Measurements from ENCODE around the gene SIX5.
A peak's percentile ranks its signal among the peaks of the same experiment; 100 is the strongest.

SIX5 gene

GRCh38 chr19:45791744-45792469 is 22.9 kb upstream of the SIX5 start:
- peak overlapping the region; percentile 86 for H3K4me3 ChIP-seq (ENCODE audit: low read depth, low read length)
- H3K27ac ChIP-seq (ENCODE audit: extremely low read depth, low read depth, low read length), result peak overlapping the region; percentile 96
- peak; percentile 60 for TF ChIP-seq ZNF335 (tag by site-specific recombination; conservative IDR thresholded peaks at IDR 0.05)
- TF ChIP-seq ZNF645 (tag by site-specific recombination; IDR thresholded peaks at IDR 0.05), result no peak
- peak; percentile 35; the same call in 1 of the 2 replicates for TF ChIP-seq ZFHX2 (tag by site-specific recombination; conservative IDR thresholded peaks at IDR 0.05)
- peak; percentile 73; the same call in 1 of the 2 replicates for TF ChIP-seq ZBTB6 (tag by site-specific recombination; IDR thresholded peaks at IDR 0.05)
- no peak for TF ChIP-seq ZNF112 (tag by site-specific recombination; IDR thresholded peaks at IDR 0.05)
- peak; percentile 65; the same call in 1 of the 2 replicates for TF ChIP-seq ZBTB10 (tag by site-specific recombination; IDR thresholded peaks at IDR 0.05)
- TF ChIP-seq ZNF692 (tag by site-specific recombination; IDR thresholded peaks at IDR 0.05), result no peak
- TF ChIP-seq ZBTB20 (tag by site-specific recombination; IDR thresholded peaks at IDR 0.05), result peak; percentile 94
- TF ChIP-seq PATZ1 (tag by site-specific recombination; IDR thresholded peaks at IDR 0.05), result 0 out of 2 replicates have a peak, but pooled peaks have one; percentile 9
- TF ChIP-seq ZNF548 (tag by site-specific recombination; IDR thresholded peaks at IDR 0.05), result no peak
- no peaks in the 10 kb centered on the region for H3K9me3 ChIP-seq (ENCODE audit: control insufficient read depth, insufficient read depth, low read depth, low read length)
- POLR2A ChIA-PET, result interaction anchor here (0.8 to 2.2 kb wide), 5 partner anchors 10 to 75 kb away, joined by 3 to 40 read pairs (median 7); partner anchors contain the start of genes DMPK, FBXO46 and SIX5
- peaks cover 13% of the 10 kb centered on the region for H3K4me1 ChIP-seq (ENCODE audit: control insufficient read depth, insufficient read depth, low read length)
- H3K36me3 ChIP-seq (ENCODE audit: control insufficient read depth in 2 of 2, insufficient read depth in 1 of 2, low read length in 2 of 2), result peaks cover 31 to 36% of the 10 kb centered on the region in 2 experiments
- CTCF ChIA-PET, result interaction anchor here (0.7 to 2.3 kb wide), 4 partner anchors 21 to 121 kb away, joined by 3 to 18 read pairs (median 3); partner anchors contain the start of gene SIX5

GRCh38 chr19:45790942-45791341 is 21.9 kb upstream of the SIX5 start:
- ChIA-PET POLR2A (interaction anchor here (1.7 to 2.2 kb wide), 2 partner anchors 21 to 74 kb away, joined by 4 to 40 read pairs; partner anchors contain the start of gene SIX5), CTCF (interaction anchor here (0.7 kb wide), 1 partner anchor 26 kb away, joined by 3 read pairs; no protein-coding TSS in a partner anchor)
- peak overlapping the region; percentile 96; the same call in 1 of the 2 replicates for H3K27ac ChIP-seq (ENCODE audit: extremely low read depth, low read depth, low read length)
- no peaks in the 10 kb centered on the region for H3K9me3 ChIP-seq (ENCODE audit: control insufficient read depth, insufficient read depth, low read depth, low read length)
- H3K4me1 ChIP-seq (ENCODE audit: control insufficient read depth, insufficient read depth, low read length), result peaks cover 13% of the 10 kb centered on the region
- peak overlapping the region; percentile 86 for H3K4me3 ChIP-seq (ENCODE audit: low read depth, low read length)
- H3K36me3 ChIP-seq (ENCODE audit: control insufficient read depth in 2 of 2, insufficient read depth in 1 of 2, low read length in 2 of 2), result peaks cover 31 to 46% of the 10 kb centered on the region in 2 experiments
- no peak for TF ChIP-seq KLF10 (tag by site-specific recombination; IDR thresholded peaks at IDR 0.05)
- TF ChIP-seq ZNF266 (tag by site-specific recombination; IDR thresholded peaks at IDR 0.05; ENCODE audit: low read depth), result no peak
- no peak for TF ChIP-seq ZNF654 (tag by site-specific recombination; IDR thresholded peaks at IDR 0.05; ENCODE audit: low read depth)
- TF ChIP-seq ZNF561 (tag by site-specific recombination; IDR thresholded peaks at IDR 0.05; ENCODE audit: borderline replicate concordance), result no peak
- no peak for TF ChIP-seq ZNF404 (tag by site-specific recombination; IDR thresholded peaks at IDR 0.05)
- TF ChIP-seq ZNF311 (tag by site-specific recombination; IDR thresholded peaks at IDR 0.05; ENCODE audit: borderline replicate concordance), result no peak
- TF ChIP-seq ZNF37A (tag by site-specific recombination; IDR thresholded peaks at IDR 0.05), result no peak
- TF ChIP-seq ZFP3 (tag by site-specific recombination; IDR thresholded peaks at IDR 0.05; ENCODE audit: low read depth), result no peak
- TF ChIP-seq SP2 (tag by site-specific recombination; IDR thresholded peaks at IDR 0.05), result no peak
- no peak for TF ChIP-seq ELK4 (IDR thresholded peaks at IDR 0.05; ENCODE audit: borderline replicate concordance, low read depth, low read length)
- TF ChIP-seq ZNF501 (tag by site-specific recombination; IDR thresholded peaks at IDR 0.05), result no peak
- TF ChIP-seq ZNF157 (tag by site-specific recombination; IDR thresholded peaks at IDR 0.05), result no peak
- no peak for TF ChIP-seq ZNF544 (tag by site-specific recombination; IDR thresholded peaks at IDR 0.05)
- TF ChIP-seq ZNF701 (tag by site-specific recombination; IDR thresholded peaks at IDR 0.05), result no peak
- TF ChIP-seq ZNF350 (tag by site-specific recombination; IDR thresholded peaks at IDR 0.05), result no peak
